ENCODE results near the gene CAPN9. TPM values are rescaled to one million over a fixed set of nuclear protein-coding genes. Genes with fewer than 3 reads are reported as not detected.

Gene CAPN9
- total RNA-seq, 1 donor from 2014 or later: 0.19 TPM

DNA sequence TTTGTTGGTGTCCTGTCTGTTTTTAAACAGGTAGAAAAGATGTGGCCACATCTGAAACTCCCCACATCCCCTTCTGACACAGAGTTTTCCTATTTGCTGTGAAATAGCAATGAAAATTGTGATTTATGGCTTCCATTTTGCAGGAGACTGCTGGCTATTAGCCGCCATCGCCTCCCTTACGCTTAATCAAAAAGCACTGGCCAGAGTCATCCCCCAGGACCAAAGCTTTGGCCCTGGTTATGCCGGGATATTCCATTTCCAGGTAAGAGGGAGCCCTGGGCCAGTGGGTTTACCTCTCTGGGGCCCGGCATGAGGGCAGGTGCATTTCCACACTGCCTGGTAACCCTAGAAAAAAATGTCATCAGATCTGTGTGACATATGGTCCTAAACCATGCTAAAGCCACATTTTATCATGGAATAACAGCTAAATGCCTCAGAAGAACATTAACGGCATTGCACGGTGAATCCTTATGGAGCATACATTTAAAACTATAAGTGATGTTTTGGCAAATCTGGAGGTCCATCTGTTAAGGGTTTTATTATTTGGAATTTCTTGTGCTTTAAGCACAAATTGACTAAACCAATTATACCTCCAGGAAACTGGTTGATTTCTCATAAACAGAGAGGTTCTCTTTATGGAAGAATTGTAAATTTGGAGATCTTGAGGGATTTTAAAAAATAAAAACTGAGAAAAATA is 12.3 kb downstream of the CAPN9 start:
- Histone ChIP-seq H3K4me2 (no peak overlapping the region), H3K27me3 (no peaks in the 10 kb centered on the region), H3K9ac (no peak overlapping the region), H3K4me3 (no peak overlapping the region), H3K9me3 (ENCODE audit: low read depth) (no peaks in the 10 kb centered on the region), H3K27ac (no peak overlapping the region), H3K36me3 (no peaks in the 10 kb centered on the region), H3F3A (ENCODE audit: low read depth) (no peaks in the 10 kb centered on the region), H3K4me1 (no peaks in the 10 kb centered on the region), H4K20me1 (ENCODE audit: low read depth) (no peaks in the 10 kb centered on the region), H2AFZ (replicated peaks) (no peak overlapping the region), H3K79me2 (ENCODE audit: low read depth) (no peaks in the 10 kb centered on the region)
- TF ChIP-seq EZH2phosphoT487 (IDR thresholded peaks at IDR 0.05): no peak
- no peak for TF ChIP-seq EZH2 (IDR thresholded peaks at IDR 0.05)
- TF ChIP-seq, protein P1, sequence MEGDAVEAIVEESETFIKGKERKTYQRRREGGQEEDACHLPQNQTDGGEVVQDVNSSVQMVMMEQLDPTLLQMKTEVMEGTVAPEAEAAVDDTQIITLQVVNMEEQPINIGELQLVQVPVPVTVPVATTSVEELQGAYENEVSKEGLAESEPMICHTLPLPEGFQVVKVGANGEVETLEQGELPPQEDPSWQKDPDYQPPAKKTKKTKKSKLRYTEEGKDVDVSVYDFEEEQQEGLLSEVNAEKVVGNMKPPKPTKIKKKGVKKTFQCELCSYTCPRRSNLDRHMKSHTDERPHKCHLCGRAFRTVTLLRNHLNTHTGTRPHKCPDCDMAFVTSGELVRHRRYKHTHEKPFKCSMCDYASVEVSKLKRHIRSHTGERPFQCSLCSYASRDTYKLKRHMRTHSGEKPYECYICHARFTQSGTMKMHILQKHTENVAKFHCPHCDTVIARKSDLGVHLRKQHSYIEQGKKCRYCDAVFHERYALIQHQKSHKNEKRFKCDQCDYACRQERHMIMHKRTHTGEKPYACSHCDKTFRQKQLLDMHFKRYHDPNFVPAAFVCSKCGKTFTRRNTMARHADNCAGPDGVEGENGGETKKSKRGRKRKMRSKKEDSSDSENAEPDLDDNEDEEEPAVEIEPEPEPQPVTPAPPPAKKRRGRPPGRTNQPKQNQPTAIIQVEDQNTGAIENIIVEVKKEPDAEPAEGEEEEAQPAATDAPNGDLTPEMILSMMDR (IDR thresholded peaks at IDR 0.05): no peak
- Mint-ChIP-seq H3K4me3 (no peak overlapping the region), H3K9me3 (no peaks in the 10 kb centered on the region), H3K36me3 (no peaks in the 10 kb centered on the region), H3K27me3 (ENCODE audit: insufficient read depth, low read depth) (peaks cover 14% of the 10 kb centered on the region), H3K27ac (no peak overlapping the region), H3K4me1 (peaks cover 11% of the 10 kb centered on the region)
- no peak for DNase-seq (ENCODE audit: low spot score)

DNA sequence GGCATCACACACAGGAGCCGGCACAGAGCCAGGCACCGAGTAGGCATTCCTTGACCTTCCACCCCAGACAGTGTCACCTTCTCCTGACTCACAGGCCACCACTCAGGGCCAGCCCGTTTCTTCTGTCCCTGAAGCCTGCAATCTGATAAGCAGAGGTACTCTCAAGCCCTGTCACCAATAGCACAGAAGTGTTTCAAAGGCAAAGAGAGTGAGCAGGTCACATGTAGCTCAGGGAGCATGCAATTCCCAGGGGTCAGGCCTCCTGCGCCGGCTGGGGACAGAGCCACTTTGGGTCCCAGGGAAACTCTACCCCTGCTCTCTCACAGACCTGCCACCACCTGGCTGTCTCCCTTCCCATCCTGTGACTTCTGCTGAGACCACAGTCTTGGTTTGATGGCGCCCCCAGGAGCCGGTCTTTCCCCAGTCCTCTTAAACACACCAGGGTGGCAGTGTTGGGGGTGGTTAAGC is 13.2 kb downstream of the CAPN9 start:
- no peak overlapping the region for H3K27ac Mint-ChIP-seq
- no peaks in the 10 kb centered on the region for H3K36me3 Mint-ChIP-seq
- no peak overlapping the region for H3K9ac ChIP-seq
- peaks cover 2% of the 10 kb centered on the region for H3K9me3 Mint-ChIP-seq
- DNase-seq (ENCODE audit: low spot score): no peak
- no peak overlapping the region for H2AFZ ChIP-seq (replicated peaks)
- H3K4me1 ChIP-seq: no peaks in the 10 kb centered on the region
- no peaks in the 10 kb centered on the region for H3K79me2 ChIP-seq (ENCODE audit: low read depth)
- H3K9me3 ChIP-seq (ENCODE audit: low read depth): no peaks in the 10 kb centered on the region
- no peaks in the 10 kb centered on the region for H4K20me1 ChIP-seq (ENCODE audit: low read depth)
- H3K4me1 Mint-ChIP-seq: peaks cover 11% of the 10 kb centered on the region
- H3K4me3 ChIP-seq: no peak overlapping the region
- no peak overlapping the region for H3K27ac ChIP-seq
- H3K4me2 ChIP-seq: no peak overlapping the region
- no peaks in the 10 kb centered on the region for H3K36me3 ChIP-seq
- H3K4me3 Mint-ChIP-seq: no peak overlapping the region
- TF ChIP-seq, protein P1 (IDR thresholded peaks at IDR 0.05): peak; percentile 19
- no peak for TF ChIP-seq EZH2phosphoT487 (IDR thresholded peaks at IDR 0.05)
- no peaks in the 10 kb centered on the region for H3K27me3 ChIP-seq
- no peaks in the 10 kb centered on the region for H3F3A ChIP-seq (ENCODE audit: low read depth)
- peaks cover 10% of the 10 kb centered on the region for H3K27me3 Mint-ChIP-seq (ENCODE audit: insufficient read depth, low read depth)

DNA sequence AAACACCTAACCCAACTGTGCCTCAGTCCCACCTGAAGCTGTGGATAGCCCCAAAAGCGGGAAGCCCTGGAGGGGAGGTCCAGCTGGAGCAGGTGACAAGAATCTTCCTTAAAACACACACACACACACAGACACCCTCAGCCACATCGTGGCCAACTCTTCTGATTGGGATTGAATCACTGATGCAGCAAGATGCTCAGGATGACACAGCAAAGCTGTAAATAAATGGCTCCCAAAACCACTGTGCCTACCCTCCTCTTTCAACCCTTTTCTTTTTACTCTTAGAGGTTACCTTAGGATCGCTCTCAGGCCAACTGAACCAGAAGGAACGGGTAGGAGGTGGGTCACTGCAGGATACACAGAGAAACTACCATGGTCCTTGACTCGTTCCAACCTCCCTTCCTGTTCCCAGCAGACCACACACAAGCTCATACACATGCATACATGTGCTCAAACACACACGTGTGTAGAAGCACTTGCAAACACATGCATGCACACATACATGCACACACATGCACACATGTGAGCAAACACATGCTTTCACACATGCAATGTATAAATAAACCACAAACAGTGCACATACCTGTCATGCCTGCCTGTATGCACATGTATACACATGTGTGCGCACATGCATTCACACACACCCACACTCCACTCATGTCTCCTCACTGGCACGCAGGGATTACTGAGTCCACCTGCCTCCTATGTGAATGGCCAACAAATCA is 14.4 kb downstream of the CAPN9 start:
- no peak overlapping the region for H3K27ac ChIP-seq
- DNase-seq (ENCODE audit: low spot score): no peak
- Mint-ChIP-seq H3K27ac (peak overlapping the region; percentile 88), H3K36me3 (no peaks in the 10 kb centered on the region), H3K4me1 (peaks cover 11% of the 10 kb centered on the region), H3K9me3 (peaks cover 5% of the 10 kb centered on the region), H3K4me3 (no peak overlapping the region), H3K27me3 (ENCODE audit: insufficient read depth, low read depth) (peaks cover 7% of the 10 kb centered on the region)
- H3K4me2 ChIP-seq: no peak overlapping the region
- TF ChIP-seq EZH2phosphoT487 (IDR thresholded peaks at IDR 0.05) (no peak), EZH2 (IDR thresholded peaks at IDR 0.05) (no peak)
- TF ChIP-seq, protein P1 (IDR thresholded peaks at IDR 0.05): no peak
- H2AFZ ChIP-seq (replicated peaks): no peak overlapping the region
- no peaks in the 10 kb centered on the region for H3K36me3 ChIP-seq
- H3F3A ChIP-seq (ENCODE audit: low read depth): no peaks in the 10 kb centered on the region
- H3K4me3 ChIP-seq: no peak overlapping the region
- no peaks in the 10 kb centered on the region for H3K4me1 ChIP-seq
- no peaks in the 10 kb centered on the region for H4K20me1 ChIP-seq (ENCODE audit: low read depth)
- H3K79me2 ChIP-seq (ENCODE audit: low read depth): no peaks in the 10 kb centered on the region
- no peak overlapping the region for H3K9ac ChIP-seq
- no peaks in the 10 kb centered on the region for H3K9me3 ChIP-seq (ENCODE audit: low read depth)
- H3K27me3 ChIP-seq: no peaks in the 10 kb centered on the region

All from neural progenitor cell (in vitro differentiated cells).